Stimulated activated CD8-positive, alpha-beta memory T cell treated with anti-CD3 and anti-CD28 coated beads, Interleukin-12 subunit alpha, Interleukin-12 subunit beta, amount 100 ng/mL, for 24 hours (primary cell): ENCODE results near the gene CPEB3.
"Not testable (repeated sequence)": the region's sequence is repeated elsewhere in the genome, so short reads cannot be mapped to it uniquely, and the experiment has no call there.

Source experiments
- DNase-seq: peaks from one replicate; pipeline ENCODE4 v3.0.0-alpha.2; 2020; ENCODE audit errors: extremely low read depth

The CPEB3 gene

DNA sequence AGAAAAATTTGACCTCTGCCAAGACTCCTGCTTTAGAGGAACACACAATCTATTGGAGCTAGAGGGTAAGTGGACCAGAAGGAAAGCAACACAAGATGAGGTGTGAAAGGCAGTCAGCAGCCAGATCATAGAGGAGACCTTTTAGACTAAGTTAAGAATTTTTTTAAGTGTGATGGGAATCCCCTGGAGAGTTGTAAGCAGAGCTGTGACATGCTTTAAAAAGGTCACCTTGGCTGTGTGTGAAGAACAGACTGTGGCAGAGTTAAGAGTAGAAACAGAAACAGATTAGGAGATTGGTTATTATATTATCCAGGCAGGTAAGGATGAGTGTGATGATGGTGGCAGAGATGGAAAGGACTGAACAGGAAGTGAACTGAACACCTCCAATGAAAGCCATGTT, 23.5 kb downstream of the CPEB3 start:
- DNase-seq, result no peak

DNA sequence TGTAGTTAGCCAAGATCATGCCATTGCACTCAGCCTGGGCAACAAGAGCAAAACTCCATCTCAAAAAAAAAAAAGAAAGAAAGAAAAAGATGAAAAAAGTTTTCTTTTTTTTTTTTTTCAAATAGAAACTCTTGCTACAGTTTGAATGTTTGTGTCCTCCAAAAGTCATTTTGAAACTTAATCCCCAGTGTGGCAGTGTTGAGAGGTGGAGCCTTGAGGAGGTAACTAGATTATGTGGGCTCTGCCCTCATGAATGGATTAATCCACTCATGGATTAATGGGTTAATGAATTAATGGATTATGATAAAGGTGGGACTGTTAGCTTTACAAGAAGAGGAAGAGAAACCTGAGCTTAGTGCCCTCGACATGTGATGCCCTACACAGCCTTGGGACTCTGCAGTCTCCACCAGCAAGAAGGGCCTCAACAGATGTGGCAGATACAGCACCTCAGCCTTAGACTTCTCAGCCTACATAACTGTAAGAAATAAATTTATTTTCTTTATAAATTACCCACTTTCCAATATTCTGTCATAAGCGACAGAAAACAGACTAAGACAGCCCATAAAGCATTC, 25.1 kb downstream of the CPEB3 start:
- DNase-seq, result no peak

- DNase-seq, result no peak
Measured at GRCh38 chr10:92264249-92264648, 26.6 kb downstream of the CPEB3 start.

DNA sequence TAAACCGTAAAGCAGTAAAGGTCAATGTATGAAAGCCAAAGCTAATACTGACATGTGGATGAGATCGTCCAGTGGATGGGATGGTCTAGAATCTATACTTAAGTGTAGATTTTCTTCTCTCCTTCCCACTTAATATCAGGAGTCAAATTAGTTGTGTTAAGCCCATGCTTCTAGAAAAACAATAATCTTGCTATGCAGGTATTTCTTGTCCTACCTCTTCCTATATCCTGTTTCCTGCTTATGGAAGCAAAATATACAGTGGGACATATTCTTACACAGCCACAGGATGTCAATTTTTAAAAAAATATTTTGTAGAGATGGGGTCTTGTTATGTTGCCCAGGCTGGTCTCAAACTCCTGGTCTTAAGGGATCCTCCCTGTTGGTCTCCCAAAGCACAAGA, 27.5 kb downstream of the CPEB3 start:
- DNase-seq, result no peak

DNA sequence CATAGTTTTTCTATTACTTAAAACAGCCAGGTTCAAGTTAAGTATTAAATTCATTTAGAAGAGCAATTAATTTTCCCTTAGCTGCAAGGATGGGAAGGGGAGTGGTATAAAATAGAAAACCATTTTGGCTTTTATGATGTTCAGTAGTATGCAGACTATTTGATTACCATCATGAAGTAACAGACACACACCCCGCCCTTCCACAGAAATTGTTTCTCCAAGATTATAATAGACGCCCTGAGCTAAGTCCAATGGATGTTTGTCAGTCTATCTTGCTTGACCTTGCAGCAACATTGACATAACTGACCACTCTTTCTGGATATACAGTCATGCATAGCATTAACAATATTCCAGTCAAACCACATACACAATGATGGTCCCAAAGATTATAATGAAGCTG, 42.3 kb downstream of the CPEB3 start:
- DNase-seq, result no peak

DNA sequence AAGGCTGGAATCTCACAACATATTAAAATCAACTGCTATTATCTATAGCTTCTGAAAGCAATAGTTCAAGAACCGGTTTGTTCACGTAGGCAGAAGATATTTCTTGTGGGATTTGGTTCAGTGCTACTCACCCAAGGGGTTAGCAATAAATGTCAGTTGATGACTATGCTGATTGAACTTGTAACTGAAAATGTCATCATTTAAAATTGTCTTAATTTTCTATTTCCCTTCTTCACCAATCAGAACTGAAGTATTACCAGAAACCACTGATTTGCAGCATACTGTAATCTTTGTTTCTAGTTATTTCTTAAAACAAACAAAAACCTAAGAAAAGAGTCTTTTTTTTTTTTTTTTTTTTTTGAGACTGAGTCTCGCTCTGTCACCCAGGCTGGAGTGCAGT, 46.1 kb downstream of the CPEB3 start:
- DNase-seq, result no peak

DNA sequence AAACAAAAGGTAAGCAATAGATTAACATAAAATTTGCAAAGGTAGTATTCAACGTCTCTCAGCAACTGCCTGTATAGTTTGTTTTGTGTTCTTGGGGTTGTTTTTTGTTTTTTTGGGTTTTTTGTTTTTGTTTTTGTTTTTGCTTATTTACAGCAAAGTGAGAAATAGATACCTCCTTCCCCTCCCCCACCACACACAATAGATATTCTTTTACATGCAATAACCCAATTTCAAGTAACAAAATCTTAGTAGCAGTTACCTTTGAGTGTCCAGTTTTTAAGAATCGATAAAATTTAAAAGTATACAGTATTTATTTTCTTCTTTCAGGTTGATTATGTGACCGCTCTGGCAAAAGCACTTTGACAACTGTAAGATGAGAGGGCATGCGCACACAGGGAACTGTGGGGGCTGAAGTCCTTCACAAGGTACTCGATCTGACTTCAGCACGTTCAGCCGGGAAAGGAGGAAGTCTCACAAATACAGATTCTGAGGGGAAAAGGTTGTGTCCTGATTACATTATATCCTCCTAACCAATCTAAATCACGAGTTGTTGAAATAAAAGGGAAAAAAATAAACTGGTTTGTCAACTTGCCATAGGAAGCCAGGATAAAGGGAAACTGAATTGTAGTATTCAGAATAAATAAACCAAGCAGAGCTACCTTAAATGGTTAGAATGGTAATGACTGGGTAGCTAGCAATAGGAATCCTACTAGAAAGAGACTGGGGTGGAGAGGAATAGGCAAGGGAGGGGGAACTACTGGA, 47.8 kb downstream of the CPEB3 start:
- no peak for DNase-seq

DNA sequence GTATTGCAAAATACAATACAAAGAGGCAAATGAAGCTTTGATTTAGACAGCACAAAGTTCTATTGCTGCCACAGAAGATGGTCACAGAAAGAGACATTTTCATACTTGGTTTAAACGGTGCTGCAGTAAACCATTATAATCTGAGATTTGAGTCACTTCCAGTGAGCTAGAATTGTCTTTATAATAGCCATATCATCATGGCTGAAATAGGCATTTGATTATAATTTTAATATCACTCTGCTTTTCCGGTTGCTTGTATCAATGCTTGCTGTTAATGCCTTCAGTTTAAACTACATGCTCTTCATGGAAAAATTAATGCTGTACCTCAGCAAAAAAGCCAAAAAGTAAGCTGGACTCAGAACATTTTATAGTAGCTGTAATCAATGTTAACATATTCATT, 48.5 kb downstream of the CPEB3 start:
- no peak for DNase-seq

GRCh38 chr10:92241501-92241900, 49.4 kb downstream of the CPEB3 start:
- no peak for DNase-seq

- DNase-seq, result no peak
Measured at GRCh38 chr10:92241158-92241500, 49.7 kb downstream of the CPEB3 start.

DNA sequence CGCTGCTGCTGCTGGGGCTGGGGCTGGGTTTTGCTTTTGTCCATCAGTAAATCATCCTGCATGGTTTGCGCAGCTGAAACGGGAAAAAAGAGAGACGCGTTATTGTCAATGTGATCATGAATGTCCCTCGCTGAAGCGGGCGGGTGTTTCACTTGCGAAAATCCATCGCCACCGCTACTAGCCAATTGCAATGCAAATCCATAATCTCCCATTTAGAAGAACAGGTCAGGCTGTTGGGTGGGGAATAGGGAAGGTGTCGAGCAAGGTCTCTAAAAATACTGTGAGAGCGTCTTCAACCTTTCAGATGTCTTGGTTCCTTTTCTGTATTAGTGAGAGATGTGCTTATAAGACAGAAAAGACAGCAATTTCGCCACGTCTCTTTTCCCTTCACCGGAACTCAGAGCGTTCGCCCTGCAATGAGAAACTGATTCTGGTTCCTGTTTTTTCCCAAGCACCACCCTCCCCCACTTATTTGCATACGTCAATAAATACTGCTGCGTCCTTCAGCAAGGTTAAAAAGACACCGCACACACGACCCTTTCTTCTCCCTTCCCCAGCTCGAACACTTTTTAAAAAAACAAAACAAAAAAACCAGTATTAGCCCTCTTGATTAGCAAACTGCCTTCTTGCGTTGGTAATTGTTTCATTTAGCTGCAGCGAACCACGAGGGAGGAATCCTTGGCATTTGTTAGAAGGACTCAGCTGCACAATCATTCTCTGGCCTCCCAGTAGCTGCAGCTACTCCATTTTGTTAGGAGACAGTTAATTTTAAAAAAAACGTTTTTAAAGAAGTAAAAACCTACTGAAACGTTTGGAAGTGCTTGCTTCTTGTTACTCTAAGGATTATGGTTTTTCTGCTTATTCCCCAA, 50.4 kb downstream of the CPEB3 start:
- DNase-seq, result no peak

GRCh38 chr10:92239600-92240288, 51.1 kb downstream of the CPEB3 start:
- DNase-seq, result no peak

GRCh38 chr10:92239151-92239599, 51.7 kb downstream of the CPEB3 start:
- DNase-seq, result no peak

DNA sequence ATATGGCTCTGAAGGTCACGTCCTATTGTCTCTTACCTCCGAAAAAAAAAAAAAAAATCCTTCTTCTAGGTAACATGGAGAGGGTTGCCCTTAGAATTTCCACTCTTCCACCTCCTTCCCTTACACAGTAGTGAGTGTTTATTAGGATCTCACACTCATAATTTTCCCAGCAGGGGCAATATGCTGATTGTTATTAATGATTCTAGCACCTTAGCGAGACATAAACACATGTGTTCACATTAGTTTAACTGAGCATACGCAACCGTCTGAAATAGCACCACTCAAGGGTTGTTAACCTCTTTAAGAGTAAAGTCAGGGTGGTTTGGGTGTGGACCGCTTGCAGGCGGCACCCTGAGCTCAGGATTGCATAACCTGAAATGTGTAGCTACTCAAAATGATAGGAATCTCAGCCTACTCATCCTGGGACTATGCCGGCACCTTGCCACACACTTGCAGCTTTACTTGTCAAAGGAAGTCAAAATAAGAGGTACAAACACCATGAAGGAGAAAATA, 52.2 kb downstream of the CPEB3 start:
- no peak for DNase-seq

DNA sequence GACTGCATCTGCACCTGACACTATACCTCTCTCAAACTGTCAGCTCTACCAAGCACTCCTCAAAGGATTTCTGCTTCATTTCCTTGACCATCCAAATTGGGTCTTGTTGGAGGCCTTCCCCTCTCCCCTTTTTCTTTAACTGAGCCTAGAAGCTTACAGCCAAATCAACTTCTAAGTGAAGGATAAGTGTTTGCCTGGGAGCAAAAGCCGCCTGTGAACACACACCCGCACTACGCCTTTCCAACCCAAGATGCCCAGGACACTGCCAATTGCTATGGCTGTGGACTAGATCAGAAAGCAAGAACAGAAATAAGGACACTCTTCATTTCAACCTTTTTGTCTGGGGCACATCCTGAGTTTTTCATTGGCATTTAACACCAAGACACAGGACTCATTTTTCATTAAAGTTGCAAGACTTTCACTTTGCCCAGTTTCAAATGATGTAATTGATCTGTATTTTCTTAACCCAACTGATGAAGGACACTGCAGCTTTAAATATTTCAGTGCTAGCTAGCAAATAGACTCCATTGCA, 52.8 kb downstream of the CPEB3 start:
- DNase-seq, result no peak

GRCh38 chr10:92231196-92231595, 59.7 kb downstream of the CPEB3 start:
- no peak for DNase-seq

DNA sequence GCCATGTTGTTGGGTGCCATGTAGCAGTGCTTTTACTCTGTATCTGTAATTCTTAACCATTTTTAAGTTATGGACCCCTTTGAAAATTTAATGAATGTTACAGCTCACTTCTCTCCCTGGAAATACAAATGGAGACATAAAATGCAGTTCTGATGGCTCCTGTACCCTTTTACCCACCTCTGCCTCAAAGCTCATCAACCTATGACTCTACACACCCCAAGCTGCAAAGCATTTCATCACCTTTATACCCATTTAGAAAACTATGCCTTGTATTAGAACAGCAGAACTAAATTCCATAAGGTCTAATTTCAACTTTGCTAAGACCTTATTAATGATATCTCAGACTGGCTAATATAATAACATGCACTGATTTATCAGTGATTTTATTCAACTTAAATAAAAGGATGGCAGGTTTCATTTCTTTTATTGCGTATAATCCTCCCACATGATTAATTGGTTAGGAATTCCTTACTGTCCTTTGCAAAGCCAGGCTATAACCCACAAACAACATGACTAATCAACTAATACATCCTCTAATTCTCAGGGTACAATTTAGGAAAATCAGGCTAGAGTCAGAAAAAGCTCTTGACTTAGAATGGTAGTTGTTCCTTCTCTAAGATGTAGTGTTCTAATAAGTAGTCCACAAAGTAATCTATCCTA, 68.1 kb downstream of the CPEB3 start:
- no peak for DNase-seq

DNA sequence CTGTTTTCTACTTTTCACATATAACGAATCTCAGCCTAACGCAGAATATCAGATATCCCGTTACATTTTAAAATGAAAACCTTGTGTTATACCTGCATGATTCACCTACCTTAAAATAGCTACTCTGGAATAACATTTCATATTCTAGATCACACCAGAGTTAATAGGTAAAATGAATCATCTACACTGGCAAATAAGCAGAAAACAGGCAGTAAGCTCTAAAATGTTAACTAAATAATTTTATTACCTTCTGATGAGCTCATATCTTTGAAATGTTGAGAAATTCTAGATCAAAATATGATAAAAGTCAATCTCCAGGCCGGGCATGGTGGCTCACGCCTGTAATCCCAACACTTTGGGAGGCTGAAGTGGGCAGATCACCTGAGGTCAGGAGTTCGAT, 71.3 kb downstream of the CPEB3 start:
- no peak for DNase-seq

DNA sequence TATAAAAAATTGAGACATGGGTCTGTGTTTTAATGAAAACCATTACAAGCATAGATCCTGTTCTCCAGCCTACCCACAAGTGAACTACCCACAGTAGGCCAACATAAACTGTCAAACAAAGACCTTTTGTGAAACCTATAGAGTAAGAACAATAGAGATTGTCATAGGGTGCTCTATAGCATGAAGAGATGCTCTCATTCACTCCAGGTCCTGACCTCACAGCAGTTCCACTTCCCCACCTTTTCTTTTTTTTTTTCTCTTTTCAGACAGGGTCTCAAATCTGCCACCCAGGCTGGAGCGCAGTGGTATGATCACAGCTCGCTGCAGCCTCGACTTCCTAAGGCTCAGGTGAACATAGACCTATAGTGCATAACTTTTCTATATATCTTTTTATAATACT, 72.3 kb downstream of the CPEB3 start:
- DNase-seq, result no peak

DNA sequence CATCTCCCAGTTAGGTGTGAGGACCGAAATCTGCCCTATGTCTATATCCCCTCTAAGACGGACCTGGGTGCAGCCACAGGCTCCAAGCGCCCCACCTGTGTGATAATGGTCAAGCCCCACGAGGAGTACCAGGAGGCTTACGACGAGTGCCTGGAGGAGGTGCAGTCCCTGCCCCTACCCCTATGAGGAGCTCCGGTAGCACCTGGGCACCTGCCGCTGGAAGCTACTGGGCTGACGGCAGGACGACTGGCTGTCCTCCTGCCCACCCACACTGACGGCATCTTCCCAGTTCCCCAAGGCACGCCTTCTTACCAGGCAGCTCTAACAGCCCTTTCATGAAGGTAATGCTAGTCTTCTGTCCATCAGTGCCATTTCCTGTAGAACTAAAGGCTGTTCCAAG, 74.3 kb downstream of the CPEB3 start:
- not testable (repeated sequence) for DNase-seq

DNA sequence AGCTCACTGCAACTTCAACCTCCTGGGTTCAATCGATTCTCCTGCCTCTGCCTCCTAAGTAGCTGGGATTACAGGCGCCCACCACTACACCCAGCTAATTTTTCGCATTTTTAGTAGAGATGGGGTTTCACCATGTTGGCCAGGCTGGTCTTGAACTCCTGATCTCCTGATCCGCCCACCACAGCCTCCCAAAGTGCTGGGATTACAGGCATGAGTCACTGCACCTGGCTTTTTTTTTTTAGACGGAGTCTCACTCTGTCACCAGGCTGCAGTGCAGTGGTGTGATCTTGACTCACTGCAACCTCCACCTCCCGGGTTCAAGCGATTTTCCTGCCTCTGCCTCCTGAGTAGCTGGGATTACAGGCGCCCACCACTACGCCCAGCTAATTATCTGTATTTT, 75.7 kb downstream of the CPEB3 start:
- not testable (repeated sequence) for DNase-seq
